Spleen (tissue), 7 donors: ENCODE results near the gene MARK1.

ENCODE experiments used
- CTCF ChIP-seq, 11 experiments: fragments of 200-600 bp in 7 of 11; fragments of 450-650 bp in 4 of 11; sonication (generic) in 4 of 11; IDR thresholded peaks in 8 of 11; conservative IDR thresholded peaks in 3 of 11; 1 replicate in 7 of 11; 2 replicates in 4 of 11; pipeline versions ENCODE4 v1.4.0 to v1.8.0; 2016 to 2021; ENCODE audit warnings: antibody characterized with exemption in 11 of 11, inconsistent platforms in 4 of 11, mild to moderate bottlenecking in 1 of 11
- POLR2A ChIP-seq, 3 donors: fragments of 450-650 bp; IDR thresholded peaks; one replicate each; pipeline ENCODE4 v1.5.1; 2017; ENCODE audit warnings: antibody characterized with exemption in 3 of 3, mild to moderate bottlenecking in 1 of 3
- POLR2AphosphoS5 ChIP-seq, 3 donors: sonication (generic); formaldehyde crosslinking; IDR thresholded peaks; one replicate each; pipeline ENCODE4 v1.5.1; 2017; ENCODE audit warnings: antibody characterized with exemption in 3 of 3
- donor health status: DM: no; HTN: no; CAD: no; lungs with moderate emphysema.
- donor health status: DM: no; HTN: no; CAD: no.
- donor health status: DM: no; HTN: no; CAD: no.

- TF ChIP-seq POLR2AphosphoS5 (IDR thresholded peaks at IDR 0.05) (no peak), CTCF (IDR thresholded peaks at IDR 0.05 in 8 of 11, conservative IDR thresholded peaks at IDR 0.05 in 3 of 11) (no peak), POLR2A (IDR thresholded peaks at IDR 0.05) (no peak)
Measured at GRCh38 chr1:220500372-220500771, 27.6 kb upstream of the MARK1 start.
